Endothelial cell (in vitro differentiated cells): ENCODE measurements around the gene ADAMTSL5. TPM values are rescaled to one million over a fixed set of nuclear protein-coding genes. Genes with fewer than 3 reads are reported as not detected.
A peak's percentile ranks its signal among the peaks of the same experiment; 100 is the strongest.

Experiments used
- DNase-seq: peaks from one replicate; pipeline ENCODE4 v3.0.0; 2021; ENCODE audit warnings: low spot score
- H3K27ac Mint-ChIP-seq: one replicate; pipeline ENCODE4 v1.8.0; 2021; ENCODE audit warnings: mixed read lengths, inconsistent platforms; ENCODE audit not compliant: unreplicated experiment
- H3K27me3 Mint-ChIP-seq: one replicate; pipeline ENCODE4 v1.8.0; 2021; ENCODE audit warnings: mild to moderate bottlenecking, moderate library complexity, mixed read lengths, inconsistent platforms; ENCODE audit not compliant: unreplicated experiment
- H3K36me3 Mint-ChIP-seq: one replicate; pipeline ENCODE4 v1.8.0; 2021; ENCODE audit warnings: mild to moderate bottlenecking, low read depth, mixed read lengths, inconsistent platforms; ENCODE audit not compliant: unreplicated experiment
- H3K4me1 Mint-ChIP-seq: one replicate; pipeline ENCODE4 v1.8.0; 2021; ENCODE audit warnings: mild to moderate bottlenecking, mixed read lengths, inconsistent platforms; ENCODE audit not compliant: unreplicated experiment
- H3K4me3 Mint-ChIP-seq: one replicate; pipeline ENCODE4 v1.8.0; 2021; ENCODE audit warnings: mild to moderate bottlenecking, mixed read lengths, inconsistent platforms; ENCODE audit not compliant: unreplicated experiment
- H3K9me3 Mint-ChIP-seq: one replicate; pipeline ENCODE4 v1.8.0; 2021; ENCODE audit warnings: mixed read lengths, inconsistent platforms; ENCODE audit not compliant: unreplicated experiment
- CTCF ChIP-seq: fragments of 200-600 bp; sonication (generic); IDR thresholded peaks from one replicate; pipeline ENCODE4 v1.5.0; 2021; ENCODE audit warnings: antibody characterized with exemption; ENCODE audit not compliant: unreplicated experiment
- total RNA-seq: library from RNA; stranded (reverse); fragmentation: NEBNext Ultra II Directional; extraction: Animal tissue kit (Norgen Biotek cat#: 25700); gene quantifications from one replicate; pipeline ENCODE4 v1.2.1, GENCODE V29; 2021; ENCODE audit not compliant: unreplicated experiment

Gene ADAMTSL5
- total RNA-seq, 1 donor from 2014 or later: 0.18 TPM

- peaks cover 12% of the 10 kb centered on the region for H3K27me3 Mint-ChIP-seq
- H3K4me1 Mint-ChIP-seq: peaks cover 2% of the 10 kb centered on the region
- DNase-seq: no peak
- TF ChIP-seq CTCF: no peak
- H3K4me3 Mint-ChIP-seq: peak within 1 kb of the TSS; percentile 92
- no peaks in the 10 kb centered on the region for H3K9me3 Mint-ChIP-seq
- no peak within 1 kb of the TSS for H3K27ac Mint-ChIP-seq
- H3K36me3 Mint-ChIP-seq: no peaks in the 10 kb centered on the region
These were observed 21.5 kb downstream of the ADAMTSL5 start, which contains the start of gene REEP6 for GRCh38 chr19:1491114-1491848. Gene REEP6, plus strand, starts transcription at chr19:1491181. Its CDS starts 89 bp downstream, at chr19:1491270.

DNA sequence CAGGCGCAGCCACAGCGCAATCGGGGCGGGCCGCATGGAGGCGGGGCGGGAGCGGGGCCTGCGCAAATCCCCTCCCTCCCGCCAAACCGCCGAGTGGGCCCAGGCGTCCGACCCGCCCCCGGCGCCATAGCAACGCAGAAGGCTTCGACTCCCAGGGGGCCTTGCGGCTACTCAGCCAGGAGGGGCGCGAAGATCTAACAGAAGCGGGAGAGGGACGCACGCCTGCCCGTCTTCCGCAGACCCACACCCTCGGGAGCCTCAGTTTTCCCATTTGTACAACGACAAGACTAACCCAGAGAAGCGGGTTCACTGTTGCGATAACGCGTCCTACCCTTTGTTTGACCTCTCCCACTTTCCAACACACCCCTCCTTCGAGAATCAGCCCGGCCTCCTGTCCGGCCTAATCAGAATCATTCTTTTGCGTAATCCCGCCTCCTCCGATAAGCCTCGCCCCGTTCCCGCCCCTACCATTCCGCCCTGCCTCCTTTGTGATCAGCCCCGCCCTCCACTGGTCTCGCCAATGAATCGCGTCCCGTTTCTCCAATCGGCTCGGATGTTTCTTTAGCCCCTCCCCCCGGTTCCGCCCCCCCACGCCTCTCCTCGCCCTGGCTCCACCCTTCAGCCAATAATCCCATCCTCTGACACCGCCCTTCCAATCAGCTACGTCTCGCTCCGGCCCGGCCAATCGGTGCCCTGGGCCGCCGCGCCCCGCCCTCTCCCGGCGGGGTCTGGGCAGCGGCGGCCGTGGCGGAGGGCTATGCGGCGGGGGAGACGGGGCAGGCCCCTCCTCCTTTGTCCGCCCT, 22.3 kb downstream of the ADAMTSL5 start, which contains the start of gene PCSK4:
TSS of gene PCSK4 (minus strand) at position 40 of the 803 bp plus-strand sequence. CDS start at position 36, 4 bp downstream.
- peak within 1 kb of the TSS; percentile 92 for H3K4me3 Mint-ChIP-seq
- no peaks in the 10 kb centered on the region for H3K9me3 Mint-ChIP-seq
- peaks cover 14% of the 10 kb centered on the region for H3K27me3 Mint-ChIP-seq
- H3K36me3 Mint-ChIP-seq: no peaks in the 10 kb centered on the region
- TF ChIP-seq CTCF: no peak
- H3K4me1 Mint-ChIP-seq: peaks cover 2% of the 10 kb centered on the region
- peak; percentile 98 for DNase-seq
- no peak within 1 kb of the TSS for H3K27ac Mint-ChIP-seq

DNA sequence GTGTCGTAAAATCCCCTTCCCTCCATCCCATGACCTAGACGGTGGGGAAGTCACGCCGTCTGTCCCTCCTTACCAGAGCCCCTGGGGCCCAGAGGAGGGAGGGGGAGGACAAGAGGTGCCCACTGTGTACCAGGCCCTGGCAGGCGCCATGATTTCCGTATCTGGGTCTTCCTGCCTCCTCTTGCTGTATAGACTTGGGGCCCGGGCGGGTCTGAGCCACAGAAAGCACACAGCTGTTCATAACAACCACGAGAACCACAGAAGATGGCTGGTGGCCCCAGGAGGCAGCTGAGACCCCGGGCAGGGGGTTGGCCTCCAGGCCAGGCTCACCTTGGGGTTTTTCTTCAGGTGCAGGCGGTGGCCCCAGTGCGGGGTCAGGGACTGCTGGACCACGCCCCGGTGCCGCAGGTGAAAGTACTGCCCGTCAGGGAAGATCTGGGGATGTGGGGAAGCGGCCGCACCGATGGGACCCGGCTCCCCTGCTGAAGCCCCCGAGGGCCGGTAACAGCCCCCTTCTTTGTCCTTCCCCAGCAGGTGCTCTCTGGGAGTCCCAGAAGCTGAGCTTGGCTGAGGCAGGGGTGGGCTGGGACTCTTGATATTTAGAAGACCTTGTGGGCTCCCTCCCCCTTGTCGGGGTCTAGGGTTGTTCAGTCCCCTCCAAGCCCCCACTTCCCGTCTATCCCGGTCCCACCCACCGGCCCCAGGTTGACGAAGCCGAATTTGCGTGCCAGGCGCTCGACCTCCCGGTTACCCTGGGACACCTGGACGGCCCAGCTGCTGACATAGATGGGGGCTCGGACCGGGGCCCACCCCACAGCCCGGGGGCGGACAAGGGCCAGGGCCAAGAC, 23.1 kb downstream of the ADAMTSL5 start:
- Mint-ChIP-seq H3K9me3 (no peaks in the 10 kb centered on the region), H3K4me1 (peaks cover 2% of the 10 kb centered on the region), H3K27ac (no peak overlapping the region), H3K27me3 (peaks cover 14% of the 10 kb centered on the region), H3K4me3 (no peak overlapping the region), H3K36me3 (no peaks in the 10 kb centered on the region)
- TF ChIP-seq CTCF: no peak
- no peak for DNase-seq

DNA sequence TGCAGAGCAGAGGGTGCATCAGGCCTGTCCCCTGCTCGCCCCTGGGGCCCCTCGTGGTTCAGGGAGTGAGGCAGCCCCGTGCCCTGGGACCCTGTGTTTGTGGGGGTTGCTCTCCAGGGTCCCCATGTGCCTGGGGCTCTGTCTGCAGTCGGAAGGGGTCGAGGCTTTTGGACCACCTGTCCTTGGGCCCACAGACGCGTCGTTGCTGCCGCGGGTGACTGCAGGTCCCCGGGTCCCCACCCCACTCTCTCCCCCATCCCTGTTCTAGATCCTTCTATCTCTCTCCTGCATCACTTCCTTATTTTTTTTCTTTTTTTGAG, 24.6 kb downstream of the ADAMTSL5 start:
- no peak overlapping the region for H3K4me3 Mint-ChIP-seq
- no peak overlapping the region for H3K27ac Mint-ChIP-seq
- H3K4me1 Mint-ChIP-seq: peaks cover 2% of the 10 kb centered on the region
- TF ChIP-seq CTCF: no peak
- H3K9me3 Mint-ChIP-seq: no peaks in the 10 kb centered on the region
- no peaks in the 10 kb centered on the region for H3K36me3 Mint-ChIP-seq
- peaks cover 14% of the 10 kb centered on the region for H3K27me3 Mint-ChIP-seq
- no peak for DNase-seq
